RWPE1 (cell line): Measurements from ENCODE around the gene RAMP3.

ENCODE experiments used
- CTCF ChIA-PET: fragments of 350-600 bp; sonication (Branson Sonifier 250); formaldehyde crosslinking; extraction: SDS; loops from one replicate; lab custom pipeline; 2021; lab: Yijun Ruan, JAX
- POLR2A ChIA-PET: fragments of 400-600 bp; formaldehyde crosslinking; extraction: SDS; loops from one replicate; lab custom pipeline; 2020; ENCODE audit warnings: antibody characterized with exemption; ENCODE audit not compliant: low non-redundant PET; lab: Yijun Ruan, JAX
- DNase-seq: peaks from one replicate; pipeline ENCODE4 v3.0.0; 2012; ENCODE audit warnings: low spot score
- H3K27ac ChIP-seq: fragments of 450-650 bp; 2 replicates; pipeline ENCODE4 v1.5.1; 2017
- TF ChIP-seq, protein P1 (sequence below): fragments of 450-650 bp; conservative IDR thresholded peaks from 2 replicates; pipeline ENCODE4 v1.5.1; 2017; ENCODE audit warnings: low read depth, mild to moderate bottlenecking

The RAMP3 gene

DNA sequence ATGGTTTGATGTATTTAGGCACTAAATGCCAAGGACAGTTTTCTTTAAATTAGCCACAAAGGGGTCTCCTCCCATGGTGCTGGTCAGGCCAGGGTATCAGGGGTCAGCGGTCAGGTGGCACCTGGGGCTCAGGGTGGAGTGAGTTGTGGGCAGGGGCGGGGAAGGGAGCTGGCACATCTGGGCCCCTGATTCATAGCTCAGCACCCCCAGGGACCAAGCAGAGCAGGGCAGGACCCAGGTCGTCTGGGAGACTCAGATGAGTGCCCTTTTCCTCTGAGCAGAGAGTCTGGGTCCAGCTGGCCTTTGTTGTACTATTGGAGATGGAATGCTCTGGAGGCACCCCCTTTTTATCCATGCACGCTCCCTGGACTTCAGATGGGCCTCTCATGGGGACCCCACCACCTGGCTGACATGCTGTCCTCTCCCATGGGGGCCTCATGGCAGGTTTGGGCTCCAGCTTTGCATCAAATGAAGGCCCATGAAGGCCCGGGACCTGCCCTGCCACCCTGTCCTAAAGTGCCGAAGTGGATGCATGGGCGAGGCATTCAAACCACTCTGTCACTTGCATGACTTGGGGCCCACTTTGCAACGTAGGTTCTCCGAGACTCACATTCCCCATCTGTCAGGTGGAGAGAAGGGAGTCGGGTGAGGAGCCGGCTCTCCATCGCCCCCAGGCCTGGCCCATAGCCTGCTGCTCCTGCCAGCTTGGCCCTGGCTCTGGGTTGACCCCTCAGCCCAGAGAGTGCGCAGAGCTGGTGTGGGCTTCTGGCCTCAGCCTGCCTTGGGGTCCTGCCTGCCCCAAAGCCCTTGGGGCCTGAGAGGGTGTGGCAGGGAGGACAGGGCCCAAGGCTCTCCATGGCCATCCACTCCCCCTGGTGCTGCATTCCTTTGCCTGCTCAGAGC is 66.4 kb downstream of the RAMP3 start:
- ChIA-PET POLR2A (no interaction called here), CTCF (interaction anchor here (0.6 kb wide), 1 partner anchor 52 kb away, joined by 4 read pairs; no protein-coding TSS in a partner anchor)
- no peak for DNase-seq

DNA sequence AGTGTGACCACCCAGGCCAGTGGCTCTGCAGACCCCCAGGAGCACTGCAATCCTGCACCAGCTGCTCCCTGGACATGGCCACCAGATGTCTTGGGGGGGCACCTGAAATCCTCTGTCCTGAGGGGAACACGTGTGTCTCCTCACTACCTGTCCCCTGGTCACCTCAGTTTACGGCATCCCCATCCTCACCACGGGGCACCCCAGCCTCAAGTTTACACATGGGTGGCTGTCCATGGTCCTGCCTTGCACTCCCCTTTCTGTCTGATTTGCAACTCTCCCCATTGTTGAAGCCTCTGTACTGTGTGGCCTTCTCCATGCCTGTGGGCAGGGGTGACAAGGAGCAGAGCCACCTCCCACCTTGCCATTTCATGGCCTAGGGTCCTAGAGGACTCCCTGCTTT is 67.2 kb downstream of the RAMP3 start:
- ChIA-PET CTCF (interaction anchor here (0.6 to 0.7 kb wide), 2 partner anchors 51 to 90 kb away, joined by 3 to 4 read pairs; no protein-coding TSS in a partner anchor), POLR2A (no interaction called here)
- TF ChIP-seq, protein P1, sequence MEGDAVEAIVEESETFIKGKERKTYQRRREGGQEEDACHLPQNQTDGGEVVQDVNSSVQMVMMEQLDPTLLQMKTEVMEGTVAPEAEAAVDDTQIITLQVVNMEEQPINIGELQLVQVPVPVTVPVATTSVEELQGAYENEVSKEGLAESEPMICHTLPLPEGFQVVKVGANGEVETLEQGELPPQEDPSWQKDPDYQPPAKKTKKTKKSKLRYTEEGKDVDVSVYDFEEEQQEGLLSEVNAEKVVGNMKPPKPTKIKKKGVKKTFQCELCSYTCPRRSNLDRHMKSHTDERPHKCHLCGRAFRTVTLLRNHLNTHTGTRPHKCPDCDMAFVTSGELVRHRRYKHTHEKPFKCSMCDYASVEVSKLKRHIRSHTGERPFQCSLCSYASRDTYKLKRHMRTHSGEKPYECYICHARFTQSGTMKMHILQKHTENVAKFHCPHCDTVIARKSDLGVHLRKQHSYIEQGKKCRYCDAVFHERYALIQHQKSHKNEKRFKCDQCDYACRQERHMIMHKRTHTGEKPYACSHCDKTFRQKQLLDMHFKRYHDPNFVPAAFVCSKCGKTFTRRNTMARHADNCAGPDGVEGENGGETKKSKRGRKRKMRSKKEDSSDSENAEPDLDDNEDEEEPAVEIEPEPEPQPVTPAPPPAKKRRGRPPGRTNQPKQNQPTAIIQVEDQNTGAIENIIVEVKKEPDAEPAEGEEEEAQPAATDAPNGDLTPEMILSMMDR = no peak
- DNase-seq = no peak
- no peak overlapping the region for H3K27ac ChIP-seq

More for the DNA sequence above, 66.4 kb downstream of the RAMP3 start:
- TF ChIP-seq, protein P1 = no peak
- no peak overlapping the region for H3K27ac ChIP-seq

DNA sequence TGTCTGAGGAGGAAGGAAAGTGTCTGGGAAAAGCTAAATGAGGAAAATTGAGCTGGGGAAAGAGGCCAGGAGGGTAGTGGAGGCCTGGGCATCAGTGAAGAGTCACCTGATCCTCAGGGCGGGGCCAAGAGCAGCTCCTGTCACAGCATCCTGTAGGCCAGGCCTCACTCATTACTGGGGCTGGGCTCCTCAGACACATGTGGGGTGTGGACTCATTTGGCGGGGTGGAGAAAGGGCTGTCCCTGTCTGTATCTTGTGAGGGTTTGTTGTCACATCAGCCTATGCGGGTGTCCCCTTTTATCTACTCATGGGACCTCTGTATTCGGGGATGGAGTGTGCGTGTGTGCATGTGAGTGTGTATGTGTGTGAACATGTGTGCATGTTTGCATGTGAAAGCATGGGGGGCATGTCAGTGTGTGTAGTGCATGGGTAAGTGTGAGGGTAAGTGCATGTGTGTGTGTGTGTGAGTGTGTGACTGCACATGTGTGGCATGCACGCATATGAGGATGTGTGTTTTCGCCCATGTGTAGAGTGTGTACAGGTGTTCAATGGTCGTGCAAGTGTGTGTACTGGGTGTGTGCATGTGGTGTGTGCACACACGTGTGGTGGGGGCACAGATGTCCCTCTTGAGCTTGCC is 67.8 kb downstream of the RAMP3 start:
- ChIA-PET POLR2A (no interaction called here), CTCF (interaction anchor here (0.7 kb wide), 1 partner anchor 90 kb away, joined by 3 read pairs; no protein-coding TSS in a partner anchor)
- DNase-seq = no peak
- no peak overlapping the region for H3K27ac ChIP-seq
- TF ChIP-seq, protein P1 = no peak

DNA sequence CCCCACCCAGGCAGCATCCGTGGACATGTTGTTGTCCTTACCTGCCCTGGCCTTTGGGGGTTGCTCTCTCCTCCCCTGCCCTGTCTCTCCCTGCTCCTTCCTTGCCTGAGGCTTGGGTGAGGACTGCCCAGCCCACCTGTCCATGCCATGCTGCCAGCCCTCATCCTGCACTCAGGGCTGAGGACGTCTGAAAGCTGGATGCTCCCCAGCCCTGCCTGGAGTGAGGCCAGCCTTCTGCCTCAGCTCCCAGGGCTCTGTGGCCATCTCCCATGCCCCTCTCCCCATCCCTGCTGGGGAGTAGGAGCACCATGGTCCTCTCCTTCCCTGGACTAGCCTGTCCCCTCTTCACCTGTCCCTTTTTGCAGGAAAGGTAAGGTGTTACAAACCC is 68.4 kb downstream of the RAMP3 start:
- CTCF ChIA-PET = no interaction called here

DNA sequence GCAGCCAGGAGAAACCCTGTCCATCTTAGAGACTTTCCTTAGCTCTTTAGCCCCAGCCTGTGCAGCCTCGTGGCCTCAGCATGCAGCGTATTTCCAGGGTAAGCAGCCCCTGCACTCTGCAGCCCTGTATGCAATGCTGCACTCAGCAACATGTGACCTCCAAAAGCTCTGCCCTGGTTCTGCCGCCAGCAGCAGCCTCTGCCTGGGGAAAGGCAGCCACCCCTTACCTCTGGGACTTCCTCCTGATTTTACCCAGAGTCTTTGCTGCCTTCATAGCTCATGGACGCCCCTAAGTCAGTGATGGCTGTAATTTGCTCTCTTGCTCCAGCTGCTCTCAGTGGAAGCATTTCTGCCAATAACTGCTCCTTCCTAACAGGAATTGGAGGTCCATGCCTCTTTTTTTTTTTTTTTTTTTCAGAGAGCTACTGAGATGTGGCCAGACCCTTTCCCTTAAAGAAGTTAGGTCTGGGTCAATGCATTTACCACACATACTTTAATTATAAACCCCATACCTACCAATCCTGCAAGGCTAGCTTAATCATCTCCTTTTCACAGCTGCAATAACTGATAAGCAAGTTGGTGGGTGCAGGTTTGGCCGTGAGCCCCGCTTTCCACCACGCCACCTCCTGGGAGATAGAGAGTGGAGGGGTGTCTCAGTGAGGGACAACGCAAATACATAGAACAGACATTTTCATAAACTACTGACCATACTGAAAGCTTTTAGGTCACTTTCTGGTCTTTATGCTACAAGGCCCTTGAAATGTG is 71.7 kb downstream of the RAMP3 start:
- TF ChIP-seq, protein P1 = no peak
- H3K27ac ChIP-seq = no peak overlapping the region
- DNase-seq = no peak
- ChIA-PET CTCF (interaction anchor here (0.6 kb wide), 1 partner anchor 192 kb away, joined by 4 read pairs; no protein-coding TSS in a partner anchor), POLR2A (no interaction called here)

More for the DNA sequence above, 68.4 kb downstream of the RAMP3 start:
- no peak overlapping the region for H3K27ac ChIP-seq
- POLR2A ChIA-PET = no interaction called here
- DNase-seq = no peak
- TF ChIP-seq, protein P1 = no peak

DNA sequence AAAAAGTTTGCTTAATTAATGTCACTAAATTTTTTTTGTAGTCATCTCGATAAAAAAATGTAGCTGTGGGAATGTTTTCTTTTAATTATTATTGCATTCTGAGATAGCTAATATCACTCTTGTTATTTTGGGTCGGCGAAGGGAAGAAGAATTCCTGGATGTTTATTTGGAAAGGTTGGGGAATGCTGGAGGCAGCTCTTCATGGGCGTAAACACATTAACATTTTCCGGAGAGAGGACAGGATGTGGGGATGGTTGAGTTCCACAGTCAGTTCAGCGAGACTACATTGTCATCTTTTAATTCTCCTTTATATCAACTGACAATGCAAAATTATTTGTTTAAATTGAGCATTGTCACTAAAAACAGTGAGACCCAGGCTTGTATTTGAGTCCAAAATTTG is 72.5 kb downstream of the RAMP3 start:
- ChIA-PET POLR2A (no interaction called here), CTCF (no interaction called here)
- DNase-seq = no peak
- no peak overlapping the region for H3K27ac ChIP-seq
- TF ChIP-seq, protein P1 = no peak
